Gastroesophageal sphincter (tissue), 4 donors: ENCODE measurements around the gene HSD17B10. TPM values are rescaled to one million over a fixed set of nuclear protein-coding genes. Genes with fewer than 3 reads are reported as not detected.
"Not testable (repeated sequence)": the region's sequence is repeated elsewhere in the genome, so short reads cannot be mapped to it uniquely, and the experiment has no call there.

Experiments
- ATAC-seq: fragments of 150-250 bp; one replicate; pipeline ENCODE4 v1.9.1; 2016; ENCODE audit warnings: mild to moderate bottlenecking, moderate library complexity
- H3K27ac ChIP-seq, 4 donors: fragments of 200-600 bp; sonication (generic) in 3 of 4; 1 replicate in 3 of 4; 2 replicates in 1 of 4; pipeline ENCODE4 v1.5.1; 2016 to 2019
- H3K27me3 ChIP-seq: fragments of 200-600 bp; sonication (generic); one replicate; pipeline ENCODE4 v1.5.1; 2019
- H3K36me3 ChIP-seq, 2 donors: fragments of 200-600 bp; sonication (generic); one replicate each; pipeline ENCODE4 v1.5.1; 2019; ENCODE audit warnings: control low read depth in 1 of 2
- H3K4me1 ChIP-seq, 3 donors: fragments of 200-600 bp; sonication (generic); 1 replicate in 2 of 3; 2 replicates in 1 of 3; pipeline ENCODE4 v1.5.1; 2016 to 2019; ENCODE audit warnings: control low read depth in 2 of 3
- H3K4me3 ChIP-seq, 2 donors: fragments of 200-600 bp; sonication (generic); one replicate each; pipeline ENCODE4 v1.5.1; 2019; ENCODE audit warnings: mild to moderate bottlenecking in 1 of 2, moderate library complexity in 1 of 2
- H3K9me3 ChIP-seq, 3 donors: fragments of 200-600 bp; sonication (generic); one replicate each; pipeline ENCODE4 v1.5.1; 2017 to 2019; ENCODE audit warnings: control low read depth in 2 of 3
- CTCF ChIP-seq, 4 experiments: fragments of 200-600 bp in 2 of 4; fragments of 450-650 bp in 2 of 4; sonication (generic) in 1 of 4; IDR thresholded peaks; one replicate each; pipeline ENCODE4 v1.5.1; 2017 to 2019; ENCODE audit warnings: antibody characterized with exemption in 4 of 4, mild to moderate bottlenecking in 2 of 4, moderate library complexity in 2 of 4
- EP300 ChIP-seq: sonication (generic); formaldehyde crosslinking; IDR thresholded peaks from one replicate; pipeline ENCODE4 v1.6.1; 2017; ENCODE audit warnings: antibody characterized with exemption, mild to moderate bottlenecking
- POLR2A ChIP-seq, 2 donors: fragments of 450-650 bp; IDR thresholded peaks; one replicate each; pipeline ENCODE4 v1.6.1; 2017; ENCODE audit warnings: antibody characterized with exemption in 2 of 2, mild to moderate bottlenecking in 2 of 2, moderate library complexity in 1 of 2
- POLR2AphosphoS5 ChIP-seq: sonication (generic); formaldehyde crosslinking; IDR thresholded peaks from one replicate; pipeline ENCODE4 v1.6.1; 2017; ENCODE audit warnings: antibody characterized with exemption
- WGBS, 2 donors: methylation state at CpG; one replicate each; pipeline ENCODE4 v1.1.5; 2018; ENCODE audit warnings: low coverage in 1 of 2; 5-methylcytosine and 5-hydroxymethylcytosine counted together
- total RNA-seq, 4 donors: library from RNA; depleted of rRNA; stranded (reverse); fragments of >200 nt; gene quantifications; one replicate each; pipeline ENCODE4 v1.1.0, GENCODE V29; 2016

Gene HSD17B10
- total RNA-seq, 4 donors from 2014 or later, result 75.6 to 114 (median 106) TPM

GRCh38 chrX:53422086-53422860, 11.9 kb downstream of the HSD17B10 start, which contains the start of gene SMC1A:
Gene SMC1A (minus strand): TSS chrX:53422654. CDS start chrX:53422600, 54 bp downstream.
- Histone ChIP-seq H3K27me3 (no peaks in the 10 kb centered on the region), H3K27ac (peak within 1 kb of the TSS; percentile 90 to 97 (median 92)), H3K9me3 (no peaks in the 10 kb centered on the region), H3K4me3 (peak within 1 kb of the TSS; percentile 66 to 74), H3K36me3 (no peaks in the 10 kb centered on the region), H3K4me1 (peaks cover 6 to 22% (median 16%) of the 10 kb centered on the region in 3 donors)
- peak; percentile 95 for ATAC-seq
- TF ChIP-seq EP300, result no peak
- TF ChIP-seq POLR2AphosphoS5, result peak; percentile 63
- peak in 1 of 4 experiments; percentile 2 for TF ChIP-seq CTCF (IDR thresholded peaks at IDR 0.05)
- peak in 1 of 2 donors; percentile 37 for TF ChIP-seq POLR2A (IDR thresholded peaks at IDR 0.05)
- WGBS, 2 donors, result no CpG with 5 or more reads among the region's 75 CpGs

- Histone ChIP-seq H3K4me1 (peaks cover 6 to 22% (median 16%) of the 10 kb centered on the region in 3 donors), H3K9me3 (no peaks in the 10 kb centered on the region), H3K36me3 (no peaks in the 10 kb centered on the region), H3K4me3 (peak overlapping the region; percentile 66 to 74), H3K27me3 (no peaks in the 10 kb centered on the region), H3K27ac (peak overlapping the region; percentile 90 to 97 (median 92))
- 0 to 3% methylated on average over 1 to 6 of the region's 15 CpGs for WGBS, 2 donors
- ATAC-seq, result no peak
- TF ChIP-seq EP300, result no peak
- no peak for TF ChIP-seq CTCF (IDR thresholded peaks at IDR 0.05)
- no peak for TF ChIP-seq POLR2AphosphoS5
- no peak for TF ChIP-seq POLR2A (IDR thresholded peaks at IDR 0.05)
These were observed 12.4 kb downstream of the HSD17B10 start for GRCh38 chrX:53421772-53422085.

GRCh38 chrX:53421125-53421524, 13.0 kb downstream of the HSD17B10 start:
- Histone ChIP-seq H3K9me3 (no peaks in the 10 kb centered on the region), H3K4me1 (peaks cover 6 to 22% (median 16%) of the 10 kb centered on the region in 3 donors), H3K27ac (no peak overlapping the region), H3K4me3 (peak overlapping the region in 1 of 2 donors; percentile 66), H3K27me3 (no peaks in the 10 kb centered on the region), H3K36me3 (no peaks in the 10 kb centered on the region)
- TF ChIP-seq EP300 (no peak), CTCF (IDR thresholded peaks at IDR 0.05) (no peak), POLR2A (IDR thresholded peaks at IDR 0.05) (no peak), POLR2AphosphoS5 (no peak)
- no CpG with 5 or more reads among the region's 2 CpGs for WGBS, 2 donors
- ATAC-seq, result no peak

- 100% methylated on average over 2 of the region's 3 CpGs; no CpG with 5 or more reads in 1 of the 2 donors for WGBS, 2 donors
- ATAC-seq, H3K4me3 ChIP-seq, H3K9me3 ChIP-seq, H3K36me3 ChIP-seq, H3K27ac ChIP-seq, H3K27me3 ChIP-seq: not testable (repeated sequence)
- H3K4me1 ChIP-seq, result peaks cover 6 to 22% (median 16%) of the 10 kb centered on the region in 3 donors
These were observed 13.8 kb downstream of the HSD17B10 start for GRCh38 chrX:53420351-53420750.

GRCh38 chrX:53412446-53412845, 21.7 kb downstream of the HSD17B10 start:
- H3K36me3 ChIP-seq, result peaks cover 0 to 74% of the 10 kb centered on the region in 2 donors
- H3K9me3 ChIP-seq, result no peaks in the 10 kb centered on the region
- no peak overlapping the region for H3K4me3 ChIP-seq
- ATAC-seq, result no peak
- H3K27me3 ChIP-seq, result no peaks in the 10 kb centered on the region
- WGBS, 2 donors, result 88 to 100% methylated on average over 2 of the region's 2 CpGs
- no peak for TF ChIP-seq POLR2AphosphoS5
- no peak for TF ChIP-seq POLR2A (IDR thresholded peaks at IDR 0.05)
- TF ChIP-seq CTCF (IDR thresholded peaks at IDR 0.05), result no peak
- TF ChIP-seq EP300, result no peak
- H3K4me1 ChIP-seq, result no peaks in the 10 kb centered on the region
- no peak overlapping the region for H3K27ac ChIP-seq
